ENCODE data around the gene LGALS9. TPM values are rescaled to one million over a fixed set of nuclear protein-coding genes. Genes with fewer than 3 reads are reported as not detected.
"Not testable (repeated sequence)": the region's sequence is repeated elsewhere in the genome, so short reads cannot be mapped to it uniquely, and the experiment has no call there.

Gene LGALS9
- total RNA-seq, 5 donors from 2014 or later (not counting 1 experiment from before 2014, with no cell fraction given), result 17.8 to 53.3 (median 33.1) TPM

- ATAC-seq (replicated peaks in 1 of 4), result no peak
- ChIA-PET CTCF (no interaction called here), POLR2A (no interaction called here)
- WGBS (ENCODE audit: insufficient coverage), result 81% methylated on average over 5 of the region's 6 CpGs
- no peak overlapping the region for H3K27ac Mint-ChIP-seq
- DNase-seq, result no peak
- H3K4me3 Mint-ChIP-seq, result no peak overlapping the region
- no peaks in the 10 kb centered on the region for H3K9me3 ChIP-seq
- H3K36me3 Mint-ChIP-seq, result no peaks in the 10 kb centered on the region
- no peak overlapping the region for H3K4me3 ChIP-seq (ENCODE audit: control insufficient read depth in 1 of 2, extremely low read depth in 1 of 2, low read length in 1 of 2)
- H3K4me1 Mint-ChIP-seq, result no peaks in the 10 kb centered on the region
- H3K27me3 ChIP-seq (replicated peaks in 1 of 2; ENCODE audit: control insufficient read depth in 2 of 2, extremely low read depth in 1 of 2, insufficient read depth in 2 of 2, low read length in 1 of 2), result peaks cover 0 to 7% of the 10 kb centered on the region in 2 experiments
- H3K36me3 ChIP-seq (ENCODE audit: control insufficient read depth in 2 of 2, extremely low read depth in 1 of 2, insufficient read depth in 1 of 2, low read length in 1 of 2), result no peaks in the 10 kb centered on the region
- no peaks in the 10 kb centered on the region for H3K4me1 ChIP-seq (ENCODE audit: control insufficient read depth in 1 of 2, extremely low read depth in 1 of 2, insufficient read depth in 2 of 2, low read length in 2 of 2)
- H3K27ac ChIP-seq (ENCODE audit: low read length), result no peak overlapping the region
- no peaks in the 10 kb centered on the region for H3K9me3 Mint-ChIP-seq
- H3K27me3 Mint-ChIP-seq, result peaks cover 4 to 8% of the 10 kb centered on the region in 2 donors
Observed at GRCh38 chr17:27674335-27674734, 43.3 kb downstream of the LGALS9 start.

GRCh38 chr17:27677191-27677590 is 46.2 kb downstream of the LGALS9 start:
- Histone ChIP-seq H3K9me3 (no peaks in the 10 kb centered on the region), H3K36me3 (ENCODE audit: control insufficient read depth in 2 of 2, extremely low read depth in 1 of 2, insufficient read depth in 1 of 2, low read length in 1 of 2) (no peaks in the 10 kb centered on the region), H3K27ac (ENCODE audit: low read length) (no peak overlapping the region), H3K27me3 (replicated peaks in 1 of 2; ENCODE audit: control insufficient read depth in 2 of 2, extremely low read depth in 1 of 2, insufficient read depth in 2 of 2, low read length in 1 of 2) (peaks cover 0 to 5% of the 10 kb centered on the region in 2 experiments), H3K4me1 (ENCODE audit: control insufficient read depth in 1 of 2, extremely low read depth in 1 of 2, insufficient read depth in 2 of 2, low read length in 2 of 2) (no peaks in the 10 kb centered on the region), H3K4me3 (ENCODE audit: control insufficient read depth in 1 of 2, extremely low read depth in 1 of 2, low read length in 1 of 2) (no peak overlapping the region)
- Mint-ChIP-seq H3K27ac (no peak overlapping the region), H3K4me1 (no peaks in the 10 kb centered on the region), H3K36me3 (no peaks in the 10 kb centered on the region), H3K4me3 (no peak overlapping the region), H3K9me3 (no peaks in the 10 kb centered on the region), H3K27me3 (peaks cover 4 to 12% of the 10 kb centered on the region in 2 donors)
- ATAC-seq (replicated peaks in 1 of 4), result no peak
- ChIA-PET POLR2A (no interaction called here), CTCF (no interaction called here)
- DNase-seq, result no peak
- 68% methylated on average over 2 of the region's 2 CpGs for WGBS (ENCODE audit: insufficient coverage)

DNA sequence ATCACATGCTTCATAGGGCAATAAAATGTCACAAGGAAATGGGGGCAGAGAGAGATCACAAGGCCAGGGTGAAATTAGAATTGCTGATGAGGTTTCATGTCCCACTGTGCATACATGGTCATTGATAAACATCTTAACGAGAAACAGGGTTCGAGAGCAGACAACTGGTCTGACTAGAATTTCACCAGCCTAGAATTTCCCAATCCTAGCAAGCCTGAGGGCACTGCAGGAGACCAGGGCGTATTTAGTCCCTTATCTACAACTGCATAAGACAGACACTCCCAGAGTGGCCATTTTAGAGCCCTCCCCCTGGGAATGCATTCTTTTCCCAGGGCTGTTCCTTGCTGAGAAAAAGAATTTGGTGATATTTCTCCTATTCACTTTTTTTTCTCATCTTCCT is 55.3 kb downstream of the LGALS9 start:
- H3K36me3 Mint-ChIP-seq; DNase-seq; H3K4me1 Mint-ChIP-seq; H3K27ac Mint-ChIP-seq; POLR2A ChIA-PET; H3K36me3 ChIP-seq (ENCODE audit: control insufficient read depth in 2 of 2, extremely low read depth in 1 of 2, insufficient read depth in 1 of 2, low read length in 1 of 2); H3K27ac ChIP-seq (ENCODE audit: low read length); H3K4me3 Mint-ChIP-seq; ATAC-seq (replicated peaks in 1 of 4); H3K4me1 ChIP-seq (ENCODE audit: control insufficient read depth in 1 of 2, extremely low read depth in 1 of 2, insufficient read depth in 2 of 2, low read length in 2 of 2); H3K9me3 ChIP-seq; CTCF ChIA-PET; H3K4me3 ChIP-seq (ENCODE audit: control insufficient read depth in 1 of 2, extremely low read depth in 1 of 2, low read length in 1 of 2): not testable (repeated sequence)
- Mint-ChIP-seq H3K9me3 (peaks cover 10 to 24% (median 21%) of the 10 kb centered on the region in 3 donors), H3K27me3 (peaks cover 20 to 27% of the 10 kb centered on the region in 2 donors)
- H3K27me3 ChIP-seq (replicated peaks in 1 of 2; ENCODE audit: control insufficient read depth in 2 of 2, extremely low read depth in 1 of 2, insufficient read depth in 2 of 2, low read length in 1 of 2), result peaks cover 0 to 11% of the 10 kb centered on the region in 2 experiments
- 79% methylated on average over 3 of the region's 3 CpGs for WGBS (ENCODE audit: insufficient coverage)

DNA sequence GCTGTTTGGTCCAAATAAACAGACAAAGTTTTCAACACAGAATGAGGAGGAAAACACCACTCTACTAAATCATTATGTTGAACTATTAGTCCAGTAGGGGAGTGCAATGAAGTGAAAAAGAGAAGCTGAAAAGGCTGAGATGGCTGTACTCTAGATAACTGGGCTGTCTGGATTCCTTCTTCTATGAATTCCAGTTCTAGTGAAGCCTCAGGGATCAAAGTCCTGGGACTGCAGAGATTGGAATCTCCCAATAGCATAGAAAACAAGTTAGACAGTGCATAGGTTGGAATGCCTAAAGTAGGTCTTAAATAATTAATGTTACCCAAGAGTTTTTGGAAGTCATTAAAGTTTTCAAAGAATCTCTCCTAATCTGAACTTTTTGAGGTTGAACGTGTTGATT is 59.9 kb downstream of the LGALS9 start:
- peaks cover 12 to 42% (median 33%) of the 10 kb centered on the region in 3 donors for H3K9me3 Mint-ChIP-seq
- DNase-seq (no peak), ATAC-seq (replicated peaks in 1 of 4) (no peak)
- no peak overlapping the region for H3K27ac Mint-ChIP-seq
- H3K9me3 ChIP-seq, result peaks cover 1% of the 10 kb centered on the region
- no peaks in the 10 kb centered on the region for H3K4me1 ChIP-seq (ENCODE audit: control insufficient read depth in 1 of 2, extremely low read depth in 1 of 2, insufficient read depth in 2 of 2, low read length in 2 of 2)
- CTCF ChIA-PET, result no interaction called here
- no peaks in the 10 kb centered on the region for H3K27me3 ChIP-seq (replicated peaks in 1 of 2; ENCODE audit: control insufficient read depth in 2 of 2, extremely low read depth in 1 of 2, insufficient read depth in 2 of 2, low read length in 1 of 2)
- no peaks in the 10 kb centered on the region for H3K4me1 Mint-ChIP-seq
- POLR2A ChIA-PET, result no interaction called here
- no peaks in the 10 kb centered on the region for H3K36me3 Mint-ChIP-seq
- H3K27me3 Mint-ChIP-seq, result peaks cover 6 to 15% of the 10 kb centered on the region in 2 donors
- no CpG with 5 or more reads among the region's 1 CpG for WGBS (ENCODE audit: insufficient coverage)
- H3K4me3 ChIP-seq (ENCODE audit: control insufficient read depth in 1 of 2, extremely low read depth in 1 of 2, low read length in 1 of 2), result no peak overlapping the region
- no peak overlapping the region for H3K4me3 Mint-ChIP-seq
- H3K36me3 ChIP-seq (ENCODE audit: control insufficient read depth in 2 of 2, extremely low read depth in 1 of 2, insufficient read depth in 1 of 2, low read length in 1 of 2), result no peaks in the 10 kb centered on the region
- H3K27ac ChIP-seq (ENCODE audit: low read length), result no peak overlapping the region

DNA sequence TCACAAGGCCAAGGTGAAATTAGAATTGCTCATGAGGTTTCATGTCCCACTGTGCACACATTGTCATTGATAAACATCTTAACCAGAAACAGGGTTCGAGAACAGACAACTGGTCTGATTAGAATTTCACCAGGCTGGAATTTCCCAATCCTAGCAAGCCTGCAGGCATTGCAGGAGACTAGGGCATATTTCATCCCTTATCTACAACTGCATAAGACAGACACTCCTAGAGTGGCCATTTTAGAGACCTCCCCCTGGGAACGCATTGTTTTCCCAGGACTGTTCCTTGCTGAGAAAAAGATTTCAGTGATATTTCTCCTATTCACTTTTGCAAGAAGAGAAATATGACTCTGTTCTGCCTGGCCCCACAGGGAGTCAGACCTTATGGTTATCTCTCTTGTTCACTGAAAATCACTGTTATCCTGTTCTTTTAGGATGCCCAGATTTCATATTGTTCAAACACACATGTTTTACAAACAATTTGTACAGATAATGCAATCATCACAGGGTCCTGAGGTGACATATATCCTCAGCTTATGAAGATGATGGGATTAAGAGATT is 64.3 kb downstream of the LGALS9 start:
- H3K27ac Mint-ChIP-seq; CTCF ChIA-PET; H3K36me3 Mint-ChIP-seq; H3K4me3 Mint-ChIP-seq; H3K36me3 ChIP-seq (ENCODE audit: control insufficient read depth in 2 of 2, extremely low read depth in 1 of 2, insufficient read depth in 1 of 2, low read length in 1 of 2); H3K27me3 ChIP-seq (replicated peaks in 1 of 2; ENCODE audit: control insufficient read depth in 2 of 2, extremely low read depth in 1 of 2, insufficient read depth in 2 of 2, low read length in 1 of 2); DNase-seq; H3K4me1 Mint-ChIP-seq; H3K4me1 ChIP-seq (ENCODE audit: control insufficient read depth in 1 of 2, extremely low read depth in 1 of 2, insufficient read depth in 2 of 2, low read length in 2 of 2); H3K9me3 ChIP-seq; POLR2A ChIA-PET; ATAC-seq (replicated peaks in 1 of 4); H3K27ac ChIP-seq (ENCODE audit: low read length); H3K4me3 ChIP-seq (ENCODE audit: control insufficient read depth in 1 of 2, extremely low read depth in 1 of 2, low read length in 1 of 2): not testable (repeated sequence)
- no CpG with 5 or more reads among the region's 2 CpGs for WGBS (ENCODE audit: insufficient coverage)
- Mint-ChIP-seq H3K27me3 (peaks cover 11 to 15% of the 10 kb centered on the region in 2 donors), H3K9me3 (peaks cover 12 to 41% (median 31%) of the 10 kb centered on the region in 3 donors)

Other genes starting within 250 kb of the LGALS9 start
- gene KSR1, start 174.7 kb upstream of the LGALS9 start, total RNA-seq, result 10 to 100 TPM; 26.8 to 35.8 (median 27.6) TPM
- under 1 TPM; 0.07 to 0.10 (median 0.09) TPM for gene NOS2, start 169.3 kb downstream of the LGALS9 start, total RNA-seq